ENCODE data around the gene CDIP1. TPM values are rescaled to one million over a fixed set of nuclear protein-coding genes. Genes with fewer than 3 reads are reported as not detected.

The CDIP1 gene
- total RNA-seq, 1 experiment from 2014 or later: 49.7 TPM

DNA sequence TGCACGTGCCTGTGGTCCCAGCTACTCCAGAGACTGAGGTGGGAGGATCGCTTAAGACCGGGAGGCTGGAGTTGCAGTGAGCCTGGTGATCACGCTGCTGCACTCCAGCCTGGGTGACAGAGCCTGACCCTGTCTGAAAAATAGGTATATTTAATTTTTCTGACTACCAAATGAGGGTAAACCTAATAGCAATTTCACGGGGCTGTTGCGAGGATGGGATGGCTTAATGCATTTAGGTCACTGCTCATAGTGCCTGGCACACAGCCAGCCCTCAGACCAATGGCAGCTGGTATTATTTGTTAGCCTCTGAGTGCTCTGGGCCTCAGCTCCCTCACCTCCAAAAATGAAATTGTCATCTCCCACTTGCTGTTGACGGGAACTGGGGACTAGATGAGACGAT is 5.9 kb upstream of the CDIP1 start:
- Mint-ChIP-seq H3K4me3 (no peak overlapping the region), H3K27ac (no peak overlapping the region), H3K36me3 (ENCODE audit: insufficient read depth in 1 of 3, low read depth in 3 of 3) (peaks cover 7 to 12% (median 7%) of the 10 kb centered on the region in 3 experiments), H3K4me1 (no peaks in the 10 kb centered on the region), H3K9me3 (peaks cover 10% of the 10 kb centered on the region in 2 experiments), H3K27me3 (ENCODE audit: low read depth) (peaks cover 21% of the 10 kb centered on the region)
- no peak for DNase-seq
- Histone ChIP-seq H3K9ac (ENCODE audit: extremely low read depth, insufficient read length, low read length) (no peak overlapping the region), H2BK15ac (ENCODE audit: low read depth, low read length) (no peak overlapping the region), H3K4me1 (ENCODE audit: insufficient read depth, low read length) (no peaks in the 10 kb centered on the region), H4K91ac (ENCODE audit: insufficient read length, low read depth, low read length) (no peak overlapping the region), H3K9me3 (ENCODE audit: control insufficient read depth, low read depth, low read length) (peaks cover 5% of the 10 kb centered on the region), H4K20me1 (ENCODE audit: control insufficient read depth, insufficient read depth, insufficient read length) (no peaks in the 10 kb centered on the region), H2BK12ac (ENCODE audit: insufficient read length, low read depth, low read length) (no peak overlapping the region), H2BK5ac (ENCODE audit: insufficient read length, low read length) (no peak overlapping the region), H2BK120ac (ENCODE audit: low read depth, low read length, poor library complexity, severe bottlenecking) (no peak overlapping the region), H2AFZ (ENCODE audit: low read length) (no peak overlapping the region), H3T11ph (ENCODE audit: low read length) (no peak overlapping the region), H3K27me3 (ENCODE audit: insufficient read depth, low read length) (no peaks in the 10 kb centered on the region; the same call in 1 of the 2 replicates), H3K56ac (ENCODE audit: insufficient read length, low read depth, low read length) (no peak overlapping the region), H3K14ac (ENCODE audit: insufficient read depth, low read length) (no peak overlapping the region), H3K79me1 (ENCODE audit: insufficient read depth, low read depth, low read length, poor library complexity, severe bottlenecking) (no peaks in the 10 kb centered on the region), H2BK20ac (ENCODE audit: low read depth, low read length, poor library complexity, severe bottlenecking) (no peak overlapping the region), H2AK5ac (ENCODE audit: insufficient read length, low read length) (no peak overlapping the region), H3K18ac (ENCODE audit: insufficient read length, low read depth, low read length) (no peak overlapping the region), H3K27ac (ENCODE audit: insufficient read length, low read depth, low read length) (no peak overlapping the region), H4K8ac (replicated peaks; ENCODE audit: insufficient read length, low read depth, low read length) (no peak overlapping the region), H3K23me2 (ENCODE audit: insufficient read length, low read depth, low read length, poor library complexity, severe bottlenecking) (no peaks in the 10 kb centered on the region), H4K5ac (ENCODE audit: insufficient read length, low read depth, low read length) (no peak overlapping the region), H3K23ac (ENCODE audit: insufficient read length, low read depth, low read length) (no peak overlapping the region), H3K79me2 (ENCODE audit: insufficient read depth, low read length) (no peaks in the 10 kb centered on the region), H3K4me2 (ENCODE audit: insufficient read depth, insufficient read length, low read length) (no peak overlapping the region), H3K4ac (ENCODE audit: low read depth, low read length) (no peak overlapping the region)
- TF ChIP-seq, protein P1, sequence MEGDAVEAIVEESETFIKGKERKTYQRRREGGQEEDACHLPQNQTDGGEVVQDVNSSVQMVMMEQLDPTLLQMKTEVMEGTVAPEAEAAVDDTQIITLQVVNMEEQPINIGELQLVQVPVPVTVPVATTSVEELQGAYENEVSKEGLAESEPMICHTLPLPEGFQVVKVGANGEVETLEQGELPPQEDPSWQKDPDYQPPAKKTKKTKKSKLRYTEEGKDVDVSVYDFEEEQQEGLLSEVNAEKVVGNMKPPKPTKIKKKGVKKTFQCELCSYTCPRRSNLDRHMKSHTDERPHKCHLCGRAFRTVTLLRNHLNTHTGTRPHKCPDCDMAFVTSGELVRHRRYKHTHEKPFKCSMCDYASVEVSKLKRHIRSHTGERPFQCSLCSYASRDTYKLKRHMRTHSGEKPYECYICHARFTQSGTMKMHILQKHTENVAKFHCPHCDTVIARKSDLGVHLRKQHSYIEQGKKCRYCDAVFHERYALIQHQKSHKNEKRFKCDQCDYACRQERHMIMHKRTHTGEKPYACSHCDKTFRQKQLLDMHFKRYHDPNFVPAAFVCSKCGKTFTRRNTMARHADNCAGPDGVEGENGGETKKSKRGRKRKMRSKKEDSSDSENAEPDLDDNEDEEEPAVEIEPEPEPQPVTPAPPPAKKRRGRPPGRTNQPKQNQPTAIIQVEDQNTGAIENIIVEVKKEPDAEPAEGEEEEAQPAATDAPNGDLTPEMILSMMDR (conservative IDR thresholded peaks at IDR 0.05): no peak
- WGBS (ENCODE audit: extremely low coverage, insufficient read length, low lambda C conversion rate): no CpG with 5 or more reads among the region's 8 CpGs
